ENCODE results near the gene DRG2.

GRCh38 chr17:18148586-18148985 is 60.8 kb downstream of the DRG2 start:
- TF ChIP-seq MXI1 (IDR thresholded peaks at IDR 0.05; ENCODE audit: low read depth, low read length): no peak
- TF ChIP-seq TAF1 (IDR thresholded peaks at IDR 0.05; ENCODE audit: borderline replicate concordance, low read depth, low read length): no peak
- TF ChIP-seq MAX (IDR thresholded peaks at IDR 0.05; ENCODE audit: low read depth): no peak
- no peak for TF ChIP-seq EZH2phosphoT487 (IDR thresholded peaks at IDR 0.05; ENCODE audit: borderline replicate concordance, low read depth)
- TF ChIP-seq GABPA (IDR thresholded peaks at IDR 0.05; ENCODE audit: low read depth): no peak
- no peak for TF ChIP-seq CTCF (IDR thresholded peaks at IDR 0.05)
- no peak for TF ChIP-seq TCF12 (IDR thresholded peaks at IDR 0.05)
- no peak for TF ChIP-seq NRF1 (IDR thresholded peaks at IDR 0.05; ENCODE audit: low read depth, low read length)
